ENCODE results near the gene SPATA2. TPM values are rescaled to one million over a fixed set of nuclear protein-coding genes. Genes with fewer than 3 reads are reported as not detected.

Gene SPATA2
- polyA plus RNA-seq, 3 donors, result 3.8 to 5.0 (median 4.7) TPM

GRCh38 chr20:49890471-49891361, 24.6 kb downstream of the SPATA2 start:
- H3K27ac ChIP-seq (ENCODE audit: low read depth, low read length), result no peak overlapping the region
- WGBS, 3 donors, result 58 to 71% (median 61%) methylated on average over 20 to 21 of the region's 21 CpGs

GRCh38 chr20:49889935-49890333, 25.4 kb downstream of the SPATA2 start:
- no peak overlapping the region for H3K27ac ChIP-seq (ENCODE audit: low read depth, low read length)
- 40 to 69% (median 67%) methylated on average over 9 of the region's 9 CpGs for WGBS, 3 donors

GRCh38 chr20:49889001-49889934, 26.1 kb downstream of the SPATA2 start:
- WGBS, 3 donors, result 60 to 63% (median 60%) methylated on average over 9 of the region's 9 CpGs
- H3K27ac ChIP-seq (ENCODE audit: low read depth, low read length), result no peak overlapping the region

GRCh38 chr20:49888212-49889000, 26.9 kb downstream of the SPATA2 start:
- no peak overlapping the region for H3K27ac ChIP-seq (ENCODE audit: low read depth, low read length)
- 64 to 77% (median 67%) methylated on average over 18 of the region's 18 CpGs for WGBS, 3 donors

GRCh38 chr20:49887251-49888211, 27.8 kb downstream of the SPATA2 start:
- no peak overlapping the region for H3K27ac ChIP-seq (ENCODE audit: low read depth, low read length)

GRCh38 chr20:49886571-49887213, 28.6 kb downstream of the SPATA2 start:
- 52 to 86% (median 75%) methylated on average over 30 of the region's 30 CpGs for WGBS, 3 donors
- H3K27ac ChIP-seq (ENCODE audit: low read depth, low read length), result no peak overlapping the region

More at GRCh38 chr20:49887251-49888211, 27.8 kb downstream of the SPATA2 start:
- 76 to 81% (median 77%) methylated on average over 31 to 32 of the region's 32 CpGs for WGBS, 3 donors

GRCh38 chr20:49885558-49886332, 29.6 kb downstream of the SPATA2 start:
- H3K27ac ChIP-seq (ENCODE audit: low read depth, low read length), result no peak overlapping the region

GRCh38 chr20:49883246-49883802, 32.0 kb downstream of the SPATA2 start:
- WGBS, 3 donors, result 92 to 96% (median 96%) methylated on average over 10 of the region's 10 CpGs
- H3K27ac ChIP-seq (ENCODE audit: low read depth, low read length), result no peak overlapping the region

More at GRCh38 chr20:49885558-49886332, 29.6 kb downstream of the SPATA2 start:
- 94 to 95% (median 95%) methylated on average over 16 of the region's 16 CpGs for WGBS, 3 donors

GRCh38 chr20:49882171-49882970, 33.0 kb downstream of the SPATA2 start:
- WGBS, 3 donors, result 89 to 94% (median 92%) methylated on average over 28 to 29 of the region's 29 CpGs
- H3K27ac ChIP-seq (ENCODE audit: low read depth, low read length), result no peak overlapping the region

GRCh38 chr20:49880724-49881445, 34.4 kb downstream of the SPATA2 start:
- no peak overlapping the region for H3K27ac ChIP-seq (ENCODE audit: low read depth, low read length)
- 89 to 94% (median 91%) methylated on average over 15 of the region's 15 CpGs for WGBS, 3 donors

- 49 to 93% (median 91%) methylated on average over 3 of the region's 3 CpGs for WGBS, 3 donors
- H3K27ac ChIP-seq (ENCODE audit: low read depth, low read length), result no peak overlapping the region
Observed at GRCh38 chr20:49880177-49880576, 35.2 kb downstream of the SPATA2 start.

- WGBS, 3 donors, result 93 to 96% (median 94%) methylated on average over 1 of the region's 1 CpG
- H3K27ac ChIP-seq (ENCODE audit: low read depth, low read length), result no peak overlapping the region
Observed at GRCh38 chr20:49878977-49879376, 36.4 kb downstream of the SPATA2 start.

GRCh38 chr20:49877386-49877921, 37.9 kb downstream of the SPATA2 start:
- no peak overlapping the region for H3K27ac ChIP-seq (ENCODE audit: low read depth, low read length)
- WGBS, 3 donors, result 71 to 89% (median 77%) methylated on average over 4 of the region's 4 CpGs

GRCh38 chr20:49874696-49875095, 40.6 kb downstream of the SPATA2 start:
- no peak overlapping the region for H3K27ac ChIP-seq (ENCODE audit: low read depth, low read length)
- WGBS, 3 donors, result 51 to 90% (median 90%) methylated on average over 6 of the region's 6 CpGs
